Right lobe of liver (tissue), 6 donors: ENCODE measurements around the gene ZDHHC7. TPM values are rescaled to one million over a fixed set of nuclear protein-coding genes. Genes with fewer than 3 reads are reported as not detected.
A peak's percentile ranks its signal among the peaks of the same experiment; 100 is the strongest.

ENCODE experiments used
- ATAC-seq, 4 donors: fragments of 200-7000 bp; cut with Tn5 transposase; one replicate each; pipeline ENCODE4 v1.9.1; 2020; ENCODE audit warnings: mild to moderate bottlenecking in 4 of 4, moderate library complexity in 4 of 4
- DNase-seq, 3 donors: peaks; one replicate each; pipeline ENCODE4 v3.0.0-alpha.2; 2020
- H3K27ac ChIP-seq, 3 donors: fragments of 200-600 bp; one replicate each; pipeline ENCODE4 v1.8.0; 2022
- H3K27me3 ChIP-seq, 2 donors: fragments of 200-600 bp; one replicate each; pipeline ENCODE4 v1.8.0; 2022
- H3K36me3 ChIP-seq, 4 donors: fragments of 200-600 bp; sonication (generic) in 1 of 4; one replicate each; pipeline versions ENCODE4 v1.5.1 to v1.8.0; 2017 to 2022; ENCODE audit warnings: control low read depth in 1 of 4
- H3K4me1 ChIP-seq, 4 donors: fragments of 200-600 bp; sonication (generic) in 1 of 4; one replicate each; pipeline versions ENCODE4 v1.5.1 to v1.8.0; 2017 to 2022; ENCODE audit warnings: control low read depth in 1 of 4
- H3K4me3 ChIP-seq, 3 donors: fragments of 200-600 bp; one replicate each; pipeline ENCODE4 v1.8.0; 2022
- H3K9me3 ChIP-seq, 4 donors: fragments of 200-600 bp; sonication (generic) in 1 of 4; one replicate each; pipeline versions ENCODE4 v1.5.1 to v1.8.0; 2017 to 2022; ENCODE audit warnings: control low read depth in 1 of 4
- CTCF ChIP-seq, 4 donors: fragments of 200-600 bp in 3 of 4; fragments of 450-650 bp in 1 of 4; IDR thresholded peaks; one replicate each; pipeline versions ENCODE4 v1.5.1 to v1.8.0; 2016 to 2022; ENCODE audit warnings: antibody characterized with exemption in 4 of 4, mild to moderate bottlenecking in 2 of 4
- POLR2A ChIP-seq: fragments of 450-650 bp; IDR thresholded peaks from one replicate; pipeline ENCODE4 v1.6.1; 2017; ENCODE audit warnings: antibody characterized with exemption, mild to moderate bottlenecking
- WGBS: methylation state at CpG from one replicate; pipeline ENCODE4 v1.1.6; 2018; ENCODE audit warnings: low coverage, low lambda C conversion rate; ENCODE audit not compliant: insufficient coverage; ENCODE audit errors: missing lambda C conversion rate; 5-methylcytosine and 5-hydroxymethylcytosine counted together
- intact Hi-C, 2 donors: fragments of 100-400 bp; cut with DNase I; formaldehyde crosslinking; loops; one replicate each; pipeline versions ENCODE4 v1.11.2 to v1.14.1; 2022
- total RNA-seq, 6 experiments: library from RNA; depleted of rRNA in 2 of 6; stranded (reverse); fragments of >200 nt in 2 of 6; fragmentation: NEBNext Ultra II Directional in 3 of 6; extraction: Animal tissue kit (Norgen Biotek cat#: 25700) in 3 of 6; gene quantifications; one replicate each; pipeline versions ENCODE4 v1.1.0 to v1.2.4, GENCODE V29; 2016 to 2023
- donor health status: DM: no; HTN: yes; CAD: no.
- donor health status: DM: no; HTN: no; CAD: no.
- donor health status: DM: no; HTN: no; CAD: no.
- donor health status: DM: no; HTN: yes; CAD: no.
- donor health status: DM: no; HTN: yes; CAD: no.

Gene ZDHHC7
- total RNA-seq, 6 experiments from 2014 or later = 10.7 to 27.5 (median 19.0) TPM

GRCh38 chr16:85040685-85041084, 29.4 kb upstream of the ZDHHC7 start:
- Histone ChIP-seq H3K36me3 (no peaks in the 10 kb centered on the region), H3K4me1 (no peaks in the 10 kb centered on the region), H3K27ac (no peak overlapping the region), H3K27me3 (no peaks in the 10 kb centered on the region), H3K9me3 (no peaks in the 10 kb centered on the region), H3K4me3 (no peak overlapping the region)
- no peak for ATAC-seq
- no peak for TF ChIP-seq CTCF (IDR thresholded peaks at IDR 0.05)
- TF ChIP-seq POLR2A = no peak
- 88% methylated on average over 5 of the region's 6 CpGs for WGBS
- intact Hi-C loops = no loop called here
- no peak for DNase-seq

GRCh38 chr16:85037721-85038120, 26.4 kb upstream of the ZDHHC7 start:
- TF ChIP-seq CTCF (IDR thresholded peaks at IDR 0.05) = no peak
- no peak for TF ChIP-seq POLR2A
- H3K36me3 ChIP-seq = no peaks in the 10 kb centered on the region
- no peak overlapping the region for H3K27ac ChIP-seq
- DNase-seq = no peak
- peaks cover 0 to 4% (median 0%) of the 10 kb centered on the region in 4 donors for H3K4me1 ChIP-seq
- no CpG with 5 or more reads among the region's 5 CpGs for WGBS
- intact Hi-C loops = no loop called here
- no peak for ATAC-seq
- no peak overlapping the region for H3K4me3 ChIP-seq
- H3K9me3 ChIP-seq = no peaks in the 10 kb centered on the region
- no peaks in the 10 kb centered on the region for H3K27me3 ChIP-seq

- no peaks in the 10 kb centered on the region for H3K27me3 ChIP-seq
- no peak overlapping the region for H3K4me3 ChIP-seq
- intact Hi-C loops = no loop called here
- TF ChIP-seq CTCF (IDR thresholded peaks at IDR 0.05) (no peak), POLR2A (no peak)
- ATAC-seq (no peak), DNase-seq (no peak)
- 95% methylated on average over 7 of the region's 7 CpGs for WGBS
- H3K9me3 ChIP-seq = no peaks in the 10 kb centered on the region
- peaks cover 0 to 4% (median 0%) of the 10 kb centered on the region in 4 donors for H3K4me1 ChIP-seq
- H3K36me3 ChIP-seq = no peaks in the 10 kb centered on the region
- no peak overlapping the region for H3K27ac ChIP-seq
Measured at GRCh38 chr16:85037050-85037410, 25.7 kb upstream of the ZDHHC7 start.

GRCh38 chr16:85036236-85037049, 25.1 kb upstream of the ZDHHC7 start:
- intact Hi-C loops = no loop called here
- Histone ChIP-seq H3K9me3 (no peaks in the 10 kb centered on the region), H3K4me3 (no peak overlapping the region), H3K27me3 (no peaks in the 10 kb centered on the region), H3K36me3 (no peaks in the 10 kb centered on the region), H3K4me1 (peaks cover 0 to 4% (median 0%) of the 10 kb centered on the region in 4 donors), H3K27ac (no peak overlapping the region)
- DNase-seq = no peak
- ATAC-seq = peak in 1 of 4 donors; percentile 27
- WGBS = 81% methylated on average over 14 of the region's 15 CpGs
- no peak for TF ChIP-seq CTCF (IDR thresholded peaks at IDR 0.05)
- no peak for TF ChIP-seq POLR2A
